IMR-90 (cell line): Measurements from ENCODE around the gene ZSWIM8. TPM values are rescaled to one million over a fixed set of nuclear protein-coding genes. Genes with fewer than 3 reads are reported as not detected.

Experiments
- ATAC-seq: fragments of 200-7000 bp; cut with Tn5 transposase; 2 replicates; pipeline ENCODE4 v1.9.1; 2020; ENCODE audit warnings: low read depth, mild to moderate bottlenecking, moderate library complexity
- BruUV-seq: library from RNA; stranded (reverse); fragments of 400-500 nt; replicated peaks from 2 replicates; lab custom pipeline; 2021; lab: Mats Ljungman, UMichigan
- CTCF ChIA-PET: fragments of 300-600 bp; formaldehyde crosslinking; extraction: SDS; loops from one replicate; lab custom pipeline; 2021; ENCODE audit warnings: antibody characterized with exemption; lab: Yijun Ruan, JAX
- POLR2A ChIA-PET: fragments of 300-600 bp; sonication (Branson Sonifier 250); formaldehyde crosslinking; loops from one replicate; lab custom pipeline; 2022; ENCODE audit warnings: antibody characterized with exemption; ENCODE audit not compliant: unreplicated experiment; lab: Charles Lee
- DNase-seq: peaks from one replicate; pipeline ENCODE4 v3.0.0; 2013
- H2AFZ ChIP-seq: replicated peaks from 2 replicates; pipeline ENCODE3; 2013; ENCODE audit warnings: low read length, mild to moderate bottlenecking; ENCODE audit not compliant: poor library complexity
- H2AK5ac ChIP-seq: 2 replicates; pipeline ENCODE4 v1.6.1; 2013; ENCODE audit warnings: low read depth, low read length, inconsistent platforms
- H2AK9ac ChIP-seq: replicated peaks from 2 replicates; pipeline ENCODE3; 2013; ENCODE audit warnings: mild to moderate bottlenecking, low read depth, low read length, moderate library complexity; ENCODE audit not compliant: poor library complexity
- H2BK120ac ChIP-seq: 2 replicates; pipeline ENCODE4 v1.6.1; 2013; ENCODE audit warnings: low read depth, low read length, inconsistent platforms
- H2BK15ac ChIP-seq: 3 replicates; pipeline ENCODE4 v1.6.1; 2013; ENCODE audit warnings: low read depth, low read length, inconsistent platforms
- H2BK20ac ChIP-seq: 2 replicates; pipeline ENCODE4 v1.6.1; 2013; ENCODE audit warnings: low read depth, mild to moderate bottlenecking, inconsistent platforms, low read length, moderate library complexity
- H2BK5ac ChIP-seq: 2 replicates; pipeline ENCODE4 v1.6.1; 2013; ENCODE audit warnings: mild to moderate bottlenecking, low read depth, low read length, inconsistent platforms; ENCODE audit not compliant: poor library complexity, severe bottlenecking
- H3K14ac ChIP-seq: replicated peaks from 2 replicates; pipeline ENCODE4 v1.6.1; 2013; ENCODE audit warnings: low read depth, low read length, inconsistent platforms
- H3K18ac ChIP-seq: 2 replicates; pipeline ENCODE4 v1.6.1; 2013; ENCODE audit warnings: low read depth, low read length, control low read depth
- H3K23ac ChIP-seq: 2 replicates; pipeline ENCODE4 v1.6.1; 2013; ENCODE audit warnings: low read depth, low read length, inconsistent platforms
- H3K27ac ChIP-seq: 2 replicates; pipeline ENCODE4 v1.5.1; 2013; ENCODE audit warnings: mild to moderate bottlenecking, control low read depth, low read length; ENCODE audit not compliant: insufficient read depth
- H3K27me3 ChIP-seq: 2 replicates; pipeline ENCODE4 v1.6.1; 2013; ENCODE audit warnings: low read length; ENCODE audit not compliant: control insufficient read depth, insufficient read depth
- H3K36me3 ChIP-seq: 2 replicates; pipeline ENCODE4 v1.6.1; 2013; ENCODE audit warnings: low read length, mixed read lengths; ENCODE audit not compliant: control insufficient read depth, insufficient read depth
- H3K4ac ChIP-seq: 2 replicates; pipeline ENCODE4 v1.6.1; 2013; ENCODE audit warnings: low read depth, low read length, inconsistent platforms
- H3K4me1 ChIP-seq: 2 replicates; pipeline ENCODE4 v1.6.1; 2013; ENCODE audit warnings: low read length, mixed read lengths; ENCODE audit not compliant: control insufficient read depth, insufficient read depth
- H3K4me2 ChIP-seq: 2 replicates; pipeline ENCODE4 v1.6.1; 2013; ENCODE audit warnings: low read depth, mild to moderate bottlenecking, control low read depth, low read length, moderate library complexity
- H3K4me3 ChIP-seq: 2 replicates; pipeline ENCODE4 v1.5.1; 2013; ENCODE audit warnings: low read depth, mild to moderate bottlenecking, control low read depth, low read length, moderate library complexity; ENCODE audit not compliant: insufficient read depth
- H3K56ac ChIP-seq: 2 replicates; pipeline ENCODE4 v1.6.1; 2013; ENCODE audit warnings: low read length, inconsistent platforms; ENCODE audit not compliant: insufficient read depth; ENCODE audit errors: extremely low read depth
- H3K79me1 ChIP-seq, 2 experiments: 2 replicates each; pipeline ENCODE4 v1.6.1; 2013; ENCODE audit warnings: low read length in 2 of 2, inconsistent platforms in 1 of 2, low read depth in 1 of 2
- H3K9ac ChIP-seq: 2 replicates; pipeline ENCODE4 v1.6.1; 2013; ENCODE audit warnings: low read depth, low read length, control low read depth
- H3K9me1 ChIP-seq: 2 replicates; pipeline ENCODE4 v1.6.1; 2013; ENCODE audit warnings: low read length, inconsistent platforms; ENCODE audit not compliant: insufficient read depth
- H3K9me3 ChIP-seq: 2 replicates; pipeline ENCODE4 v1.6.1; 2013; ENCODE audit warnings: low read length; ENCODE audit not compliant: control insufficient read depth, insufficient read depth
- H4K20me1 ChIP-seq: 2 replicates; pipeline ENCODE4 v1.6.1; 2013; ENCODE audit warnings: low read length, inconsistent platforms; ENCODE audit not compliant: insufficient read depth
- H4K5ac ChIP-seq: 2 replicates; pipeline ENCODE4 v1.6.1; 2013; ENCODE audit warnings: mild to moderate bottlenecking, low read depth, low read length, control low read depth
- H4K8ac ChIP-seq, 2 experiments: 2 replicates each; pipeline ENCODE4 v1.6.1; 2013; ENCODE audit warnings: low read depth in 2 of 2, low read length in 2 of 2, control low read depth in 1 of 2, inconsistent platforms in 1 of 2
- H4K91ac ChIP-seq: 2 replicates; pipeline ENCODE4 v1.6.1; 2013; ENCODE audit warnings: low read depth, low read length, inconsistent platforms; ENCODE audit not compliant: insufficient read depth
- CEBPB ChIP-seq: IDR thresholded peaks from 2 replicates; pipeline ENCODE4 v1.6.1; 2012; ENCODE audit warnings: low read depth, low read length, improper control_type of control experiment
- MXI1 ChIP-seq: IDR thresholded peaks from 2 replicates; pipeline ENCODE4 v1.6.1; 2012; ENCODE audit warnings: low read depth, mild to moderate bottlenecking, low read length, moderate library complexity, borderline replicate concordance
- SMC3 ChIP-seq: fragments of 150-350 bp; IDR thresholded peaks from 2 replicates; pipeline ENCODE4 v1.6.1; 2016; ENCODE audit warnings: low read depth, mild to moderate bottlenecking, antibody characterized with exemption, low read length, moderate library complexity
- WGBS, 2 experiments: methylation state at CpG; one replicate each; pipeline versions ENCODE4 v1.1.5 to v1.1.7; 2013; ENCODE audit warnings: missing lambda C conversion rate in 2 of 2; ENCODE audit not compliant: insufficient read length in 1 of 2; ENCODE audit errors: extremely low coverage in 2 of 2; 5-methylcytosine and 5-hydroxymethylcytosine counted together
- dilution Hi-C: fragments of 300-500 bp; cut with HindIII; formaldehyde crosslinking; loops from one replicate; pipeline ENCODE4 v1.14.3; 2018; ENCODE audit warnings: low sequenced_read_pairs; ENCODE audit not compliant: unreplicated experiment
- in situ Hi-C: fragments of 300-500 bp; cut with MboI; formaldehyde crosslinking; loops from 3 replicates; pipeline ENCODE4 v1.14.3; 2019; ENCODE audit warnings: low sequenced_read_pairs, inconsistent platforms, mixed read lengths
- intact Hi-C: fragments of 100-400 bp; cut with micrococcal nuclease; formaldehyde crosslinking; loops from 2 replicates; pipeline ENCODE4 v1.10.0; 2022
- polyA plus RNA-seq, 3 experiments: library from polyadenylated mRNA; depleted of rRNA; stranded (reverse); fragments of >200 nt; gene quantifications; 2 replicates each; pipeline ENCODE4 v1.2.3, GENCODE V29; 2012; ENCODE audit warnings: low replicate concordance in 1 of 3
- total RNA-seq: library from RNA; depleted of rRNA; stranded (reverse); fragments of >200 nt; gene quantifications from 2 replicates; pipeline ENCODE4 v1.2.3, GENCODE V29; 2012
- TF ChIP-seq, protein P1 (sequence below): fragments of 150-350 bp; IDR thresholded peaks from 2 replicates; pipeline ENCODE4 v1.6.1; 2016; ENCODE audit warnings: low read depth, mild to moderate bottlenecking, low read length, moderate library complexity, borderline replicate concordance

Gene ZSWIM8
- total and polyA plus RNA-seq, 2 of the 4 experiments (the other 2 are of a cell fraction): 16.8 to 103 TPM

DNA sequence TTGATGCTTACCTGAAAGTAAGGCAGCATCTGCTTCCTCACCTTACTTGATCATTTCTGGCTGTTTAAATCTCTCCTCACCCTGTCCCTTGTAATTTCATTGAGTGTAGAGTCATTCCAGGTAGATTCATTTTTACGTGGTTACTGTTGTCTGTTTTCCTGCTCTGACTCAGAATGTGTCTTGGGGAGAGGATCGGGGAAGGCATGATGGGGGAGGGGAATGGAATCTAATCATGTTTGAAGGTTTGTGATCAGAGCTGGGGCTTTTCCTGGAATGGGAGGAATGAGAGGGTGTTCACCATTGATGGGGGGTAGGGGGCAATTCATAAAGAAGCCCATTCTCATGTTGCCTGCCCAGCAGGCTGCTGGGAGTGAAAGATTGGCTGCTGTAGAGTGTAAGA is 22.5 kb upstream of the ZSWIM8 start:
- Histone ChIP-seq H2BK5ac (peak overlapping the region; percentile 1), H3K4me1 (peaks cover 11% of the 10 kb centered on the region), H2AFZ (no peak overlapping the region), H3K14ac (no peak overlapping the region), H3K27ac (no peak overlapping the region), H3K9me1 (peaks cover 27% of the 10 kb centered on the region), H3K36me3 (peaks cover 71% of the 10 kb centered on the region), H3K4me3 (no peak overlapping the region), H3K79me1 (peaks cover 57 to 77% of the 10 kb centered on the region in 2 experiments), H2BK15ac (no peak overlapping the region), H2AK9ac (no peak overlapping the region), H3K18ac (no peak overlapping the region), H3K27me3 (no peaks in the 10 kb centered on the region), H3K9me3 (no peaks in the 10 kb centered on the region), H3K56ac (no peak overlapping the region), H4K8ac (peak overlapping the region in 1 of 2 experiments; percentile 26; a peak in 1 of 4 replicates), H4K91ac (no peak overlapping the region), H3K9ac (no peak overlapping the region), H3K23ac (no peak overlapping the region; the same call in 1 of the 2 replicates), H2BK20ac (no peak overlapping the region), H3K4me2 (no peak overlapping the region), H2BK120ac (no peak overlapping the region), H2AK5ac (no peak overlapping the region), H4K20me1 (peaks cover 33% of the 10 kb centered on the region), H4K5ac (no peak overlapping the region), H3K4ac (no peak overlapping the region)
- TF ChIP-seq, protein P1, sequence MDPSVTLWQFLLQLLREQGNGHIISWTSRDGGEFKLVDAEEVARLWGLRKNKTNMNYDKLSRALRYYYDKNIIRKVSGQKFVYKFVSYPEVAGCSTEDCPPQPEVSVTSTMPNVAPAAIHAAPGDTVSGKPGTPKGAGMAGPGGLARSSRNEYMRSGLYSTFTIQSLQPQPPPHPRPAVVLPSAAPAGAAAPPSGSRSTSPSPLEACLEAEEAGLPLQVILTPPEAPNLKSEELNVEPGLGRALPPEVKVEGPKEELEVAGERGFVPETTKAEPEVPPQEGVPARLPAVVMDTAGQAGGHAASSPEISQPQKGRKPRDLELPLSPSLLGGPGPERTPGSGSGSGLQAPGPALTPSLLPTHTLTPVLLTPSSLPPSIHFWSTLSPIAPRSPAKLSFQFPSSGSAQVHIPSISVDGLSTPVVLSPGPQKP: no peak
- TF ChIP-seq MXI1 (no peak), CEBPB (no peak), SMC3 (0 out of 2 replicates have a peak, but pooled peaks have one; percentile 2)
- dilution Hi-C loops (no loop called here), in situ Hi-C loops (no loop called here), intact Hi-C loops (no loop called here)
- DNase-seq (peak; percentile 53), ATAC-seq (peak; percentile 64)
- ChIA-PET POLR2A (no interaction called here), CTCF (no interaction called here)
- BruUV-seq: no TSS peak
- 17% methylated on average over 2 of the region's 2 CpGs; no CpG with 5 or more reads in 1 of the 2 experiments for WGBS, 2 experiments
